ENCODE results near the gene PITPNC1. TPM values are rescaled to one million over a fixed set of nuclear protein-coding genes. Genes with fewer than 3 reads are reported as not detected.

Gene PITPNC1
- total RNA-seq, 1 donor from 2014 or later: 5.4 TPM

DNA sequence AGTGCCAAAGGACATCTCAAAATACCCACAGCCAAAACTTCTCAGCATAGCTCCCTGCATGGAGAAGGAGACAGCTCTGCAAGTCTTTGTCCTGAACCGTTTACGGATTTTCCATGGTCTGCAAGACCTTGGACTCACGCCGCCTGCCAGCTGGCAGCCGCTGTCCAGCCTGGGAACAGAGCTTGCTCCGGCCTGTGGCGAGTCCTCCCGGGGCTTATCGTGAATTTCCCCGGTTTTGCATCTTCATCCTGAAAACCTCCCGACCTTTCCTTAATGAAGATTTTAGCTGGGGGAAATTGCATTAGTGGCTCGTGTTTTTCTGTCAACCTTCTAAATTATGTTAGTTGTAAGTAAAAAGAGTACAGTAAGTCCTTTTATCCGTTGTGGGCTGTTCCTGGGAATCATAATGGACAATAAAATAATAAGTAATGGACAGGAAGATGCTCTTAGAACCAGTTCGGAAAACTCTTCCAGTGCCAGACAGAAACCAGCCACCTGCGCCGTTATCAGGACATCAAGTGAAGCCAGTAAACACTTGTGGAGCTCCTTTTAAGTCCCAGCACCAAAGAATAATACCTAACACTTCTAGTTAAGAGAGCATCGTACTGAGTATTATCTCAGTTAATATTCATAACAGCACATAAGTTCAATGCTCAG is 228.3 kb downstream of the PITPNC1 start:
- no peak overlapping the region for H3K4me3 Mint-ChIP-seq (ENCODE audit: unreplicated experiment)
- peaks cover 2% of the 10 kb centered on the region for H3K36me3 Mint-ChIP-seq (ENCODE audit: low read depth)
- no peaks in the 10 kb centered on the region for H3K27me3 Mint-ChIP-seq (ENCODE audit: low read depth)
- no peak for DNase-seq (ENCODE audit: low spot score)
- TF ChIP-seq CTCF (IDR thresholded peaks at IDR 0.05): no peak
- no peak overlapping the region for H3K27ac Mint-ChIP-seq (ENCODE audit: unreplicated experiment)
- H3K4me1 Mint-ChIP-seq (ENCODE audit: low read depth): no peaks in the 10 kb centered on the region
- H3K9me3 Mint-ChIP-seq (ENCODE audit: low read depth): peaks cover 2% of the 10 kb centered on the region

DNA sequence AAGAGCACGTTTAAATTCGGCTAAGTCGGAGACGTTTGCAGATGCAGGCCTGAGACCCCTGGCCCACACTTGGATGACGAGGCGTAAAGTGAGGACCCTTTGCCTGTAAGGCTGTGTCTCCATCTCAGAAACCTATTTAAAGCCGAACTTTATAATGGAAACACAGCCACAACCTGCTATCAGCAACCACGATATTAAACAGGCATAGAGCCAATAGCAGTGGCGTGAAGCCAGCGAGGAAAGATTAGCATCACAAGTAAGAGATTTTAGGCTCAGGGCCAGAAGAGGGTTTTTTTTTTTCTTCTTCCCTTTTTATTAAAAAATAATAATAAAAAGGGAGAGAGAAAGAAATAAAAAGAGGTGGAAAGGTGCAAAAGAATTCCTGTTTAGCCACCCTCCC is 229.4 kb downstream of the PITPNC1 start:
- Mint-ChIP-seq H3K9me3 (ENCODE audit: low read depth) (no peaks in the 10 kb centered on the region), H3K27me3 (ENCODE audit: low read depth) (no peaks in the 10 kb centered on the region), H3K36me3 (ENCODE audit: low read depth) (peaks cover 2% of the 10 kb centered on the region), H3K27ac (ENCODE audit: unreplicated experiment) (no peak overlapping the region), H3K4me3 (ENCODE audit: unreplicated experiment) (no peak overlapping the region), H3K4me1 (ENCODE audit: low read depth) (no peaks in the 10 kb centered on the region)
- TF ChIP-seq CTCF (IDR thresholded peaks at IDR 0.05): no peak
- DNase-seq (ENCODE audit: low spot score): no peak

GRCh38 chr17:67606896-67607604 is 230.0 kb downstream of the PITPNC1 start:
- TF ChIP-seq CTCF (IDR thresholded peaks at IDR 0.05): no peak
- no peaks in the 10 kb centered on the region for H3K9me3 Mint-ChIP-seq (ENCODE audit: low read depth)
- no peak for DNase-seq (ENCODE audit: low spot score)
- H3K36me3 Mint-ChIP-seq (ENCODE audit: low read depth): peaks cover under 1% of the 10 kb centered on the region
- H3K4me3 Mint-ChIP-seq (ENCODE audit: unreplicated experiment): no peak overlapping the region
- no peaks in the 10 kb centered on the region for H3K27me3 Mint-ChIP-seq (ENCODE audit: low read depth)
- no peak overlapping the region for H3K27ac Mint-ChIP-seq (ENCODE audit: unreplicated experiment)
- no peaks in the 10 kb centered on the region for H3K4me1 Mint-ChIP-seq (ENCODE audit: low read depth)

DNA sequence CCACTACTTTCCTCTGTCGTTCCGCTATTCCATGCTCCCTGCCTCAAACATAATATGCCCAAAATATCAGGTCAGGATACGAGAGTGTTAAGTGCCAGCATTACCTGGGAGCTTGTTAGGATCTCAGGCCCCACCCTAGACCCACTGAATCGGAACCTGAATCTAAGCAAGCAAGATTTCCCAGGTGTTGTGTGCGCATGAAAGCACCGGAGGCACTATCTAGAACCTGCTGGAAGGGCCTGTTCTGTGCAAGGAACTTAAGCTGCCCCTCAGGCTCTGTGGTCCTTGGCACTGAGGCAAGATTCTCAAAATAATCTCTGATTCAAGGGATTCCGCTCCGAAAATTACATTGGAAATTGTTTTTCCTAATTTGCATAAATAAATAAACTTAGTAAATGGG is 233.0 kb downstream of the PITPNC1 start:
- Mint-ChIP-seq H3K4me1 (ENCODE audit: low read depth) (no peaks in the 10 kb centered on the region), H3K9me3 (ENCODE audit: low read depth) (no peaks in the 10 kb centered on the region), H3K27me3 (ENCODE audit: low read depth) (no peaks in the 10 kb centered on the region), H3K36me3 (ENCODE audit: low read depth) (no peaks in the 10 kb centered on the region), H3K27ac (ENCODE audit: unreplicated experiment) (no peak overlapping the region), H3K4me3 (ENCODE audit: unreplicated experiment) (no peak overlapping the region)
- no peak for DNase-seq (ENCODE audit: low spot score)
- TF ChIP-seq CTCF (IDR thresholded peaks at IDR 0.05): no peak

DNA sequence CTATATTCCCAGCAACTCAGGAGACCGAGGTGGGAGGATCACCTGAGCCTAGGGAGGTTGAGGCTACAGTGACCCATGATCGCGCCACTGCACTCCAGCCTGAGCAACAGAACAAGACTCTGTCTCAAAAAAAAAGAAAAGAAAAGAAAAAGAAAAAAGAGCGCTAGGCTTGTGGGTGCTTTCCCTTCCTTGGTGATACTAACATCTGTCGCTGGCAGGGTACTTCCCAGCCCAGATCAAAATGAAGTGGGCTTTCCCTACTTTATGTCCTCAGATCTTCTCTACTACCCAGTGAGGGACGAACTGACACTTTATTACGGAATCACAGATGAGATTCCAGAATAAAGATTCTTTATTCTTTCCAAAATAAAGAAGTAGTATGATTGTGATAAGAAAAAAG is 236.9 kb downstream of the PITPNC1 start:
- H3K27ac Mint-ChIP-seq (ENCODE audit: unreplicated experiment): no peak overlapping the region
- no peaks in the 10 kb centered on the region for H3K4me1 Mint-ChIP-seq (ENCODE audit: low read depth)

More for the DNA sequence above, 236.9 kb downstream of the PITPNC1 start:
- no peak overlapping the region for H3K4me3 Mint-ChIP-seq (ENCODE audit: unreplicated experiment)
- TF ChIP-seq CTCF (IDR thresholded peaks at IDR 0.05): no peak
- no peak for DNase-seq (ENCODE audit: low spot score)
- H3K27me3 Mint-ChIP-seq (ENCODE audit: low read depth): no peaks in the 10 kb centered on the region
- H3K9me3 Mint-ChIP-seq (ENCODE audit: low read depth): no peaks in the 10 kb centered on the region
- H3K36me3 Mint-ChIP-seq (ENCODE audit: low read depth): no peaks in the 10 kb centered on the region
